PC-3 (cell line): ENCODE results near the gene NFIC. TPM values are rescaled to one million over a fixed set of nuclear protein-coding genes. Genes with fewer than 3 reads are reported as not detected.
"Not testable (repeated sequence)": the region's sequence is repeated elsewhere in the genome, so short reads cannot be mapped to it uniquely, and the experiment has no call there.

Experiments used
- ATAC-seq: fragments of 200-7000 bp; cut with Tn5 transposase; 2 replicates; pipeline ENCODE4 v1.9.1; 2020; ENCODE audit warnings: mild to moderate bottlenecking, moderate library complexity
- BruUV-seq: library from RNA; stranded (reverse); fragments of 400-500 nt; replicated peaks from 2 replicates; lab custom pipeline; 2021; lab: Mats Ljungman, UMichigan
- CTCF ChIA-PET: fragments of 300-600 bp; sonication (Branson Sonifier 250); formaldehyde crosslinking; loops from one replicate; lab custom pipeline; 2022; ENCODE audit warnings: antibody characterized with exemption; lab: Charles Lee
- POLR2A ChIA-PET: fragments of 300-600 bp; sonication (Branson Sonifier 250); formaldehyde crosslinking; loops from one replicate; lab custom pipeline; 2022; ENCODE audit warnings: antibody characterized with exemption; ENCODE audit not compliant: unreplicated experiment; lab: Charles Lee
- DNase-seq: peaks from one replicate; pipeline ENCODE4 v3.0.0-alpha.2; 2015
- H2AFZ ChIP-seq: fragments of 300-600 bp; sonication (generic); 2 replicates; pipeline ENCODE4 v1.6.0; 2016; ENCODE audit warnings: antibody characterized with exemption, low read length
- H3F3A ChIP-seq: fragments of 300-600 bp; sonication (generic); one replicate; pipeline ENCODE4 v1.6.0; 2017; ENCODE audit warnings: antibody characterized with exemption, low read length, control low read depth, mild to moderate bottlenecking; ENCODE audit not compliant: unreplicated experiment
- H3K27ac ChIP-seq: fragments of 300-600 bp; sonication (generic); 2 replicates; pipeline ENCODE4 v1.5.1; 2016; ENCODE audit warnings: mild to moderate bottlenecking, low read length
- H3K27me3 ChIP-seq: fragments of 300-600 bp; sonication (generic); 2 replicates; pipeline ENCODE4 v1.6.1; 2016; ENCODE audit warnings: low read length, mixed read lengths
- H3K36me3 ChIP-seq: fragments of 300-600 bp; sonication (generic); 2 replicates; pipeline ENCODE4 v1.6.1; 2016; ENCODE audit warnings: low read depth, mixed run types, low read length, mixed read lengths
- H3K4me1 ChIP-seq: fragments of 300-600 bp; sonication (generic); 2 replicates; pipeline ENCODE4 v1.5.1; 2016; ENCODE audit warnings: low read length; ENCODE audit not compliant: insufficient read depth
- H3K4me2 ChIP-seq: fragments of 300-600 bp; sonication (generic); 2 replicates; pipeline ENCODE4 v1.6.0; 2016; ENCODE audit warnings: low read length
- H3K4me3 ChIP-seq: fragments of 300-600 bp; sonication (generic); 2 replicates; pipeline ENCODE4 v1.5.1; 2016; ENCODE audit warnings: mild to moderate bottlenecking, low read length, mixed read lengths
- H3K79me2 ChIP-seq: fragments of 300-600 bp; sonication (generic); 2 replicates; pipeline ENCODE4 v1.6.1; 2017; ENCODE audit warnings: low read length, mixed read lengths
- H3K9ac ChIP-seq: fragments of 300-600 bp; sonication (generic); 2 replicates; pipeline ENCODE4 v1.6.0; 2016; ENCODE audit warnings: mild to moderate bottlenecking, low read length
- H3K9me2 ChIP-seq: fragments of 300-600 bp; sonication (generic); replicated peaks from 2 replicates; pipeline ENCODE4 v1.6.1; 2016; ENCODE audit warnings: mixed run types, low read length, mixed read lengths
- H3K9me3 ChIP-seq: fragments of 300-600 bp; sonication (generic); 2 replicates; pipeline ENCODE4 v1.6.1; 2016; ENCODE audit warnings: low read length, mixed read lengths
- H4K20me1 ChIP-seq: fragments of 300-600 bp; sonication (generic); 2 replicates; pipeline ENCODE4 v1.6.1; 2016; ENCODE audit warnings: low read length, mixed read lengths
- CTCF ChIP-seq: fragments of 300-600 bp; sonication (generic); conservative IDR thresholded peaks from 2 replicates; pipeline ENCODE4 v1.5.1; 2017; ENCODE audit warnings: antibody characterized with exemption, low read depth, mild to moderate bottlenecking, low read length
- EZH2 ChIP-seq: fragments of 300-600 bp; sonication (generic); IDR thresholded peaks from one replicate; pipeline ENCODE4 v1.6.1; 2017; ENCODE audit warnings: antibody characterized with exemption, mild to moderate bottlenecking, low read length; ENCODE audit not compliant: unreplicated experiment
- EZH2phosphoT487 ChIP-seq: fragments of 300-600 bp; sonication (generic); IDR thresholded peaks from 2 replicates; pipeline ENCODE4 v1.6.1; 2018; ENCODE audit warnings: mild to moderate bottlenecking, antibody characterized with exemption, low read length, borderline replicate concordance
- intact Hi-C: fragments of 100-400 bp; cut with micrococcal nuclease; formaldehyde crosslinking; loops from 2 replicates; pipeline ENCODE4 v1.9.0; 2023
- total RNA-seq: library from RNA; depleted of rRNA; stranded (reverse); fragments of >200 nt; gene quantifications from 2 replicates; pipeline ENCODE4 v1.2.3, GENCODE V29; 2014

NFIC gene
- total RNA-seq, 1 experiment from 2014 or later = 31.7 TPM

DNA sequence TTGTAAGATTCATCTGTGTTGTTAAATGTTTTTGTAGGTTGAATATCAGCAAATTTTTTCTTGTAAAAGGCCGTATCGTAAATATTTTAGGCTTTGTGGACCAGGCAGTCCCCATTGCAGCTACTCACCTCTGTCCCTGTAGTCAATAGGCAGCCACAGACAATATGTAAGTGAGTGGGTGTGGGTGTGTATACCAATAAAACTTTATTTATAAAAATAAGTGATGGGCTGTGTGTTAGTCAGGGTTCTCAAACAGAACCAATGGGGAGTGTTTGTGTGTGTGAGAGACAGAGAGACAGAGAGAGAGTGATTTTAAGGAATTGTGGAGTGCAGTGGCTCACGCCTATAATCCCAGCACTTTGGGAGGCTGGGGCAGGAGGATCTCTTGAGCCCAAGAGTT lies 37.6 kb upstream of the NFIC start:
- H3K4me2 ChIP-seq = no peak overlapping the region
- no peaks in the 10 kb centered on the region for H3K27me3 ChIP-seq
- DNase-seq (no peak), ATAC-seq (no peak)
- BruUV-seq = no TSS peak
- ChIA-PET POLR2A (no interaction called here), CTCF (no interaction called here)
- H3K9ac ChIP-seq = no peak overlapping the region
- no peak overlapping the region for H2AFZ ChIP-seq
- no peaks in the 10 kb centered on the region for H3K4me1 ChIP-seq
- H3K79me2 ChIP-seq = no peaks in the 10 kb centered on the region
- no peak overlapping the region for H3K4me3 ChIP-seq
- TF ChIP-seq EZH2 = no peak
- TF ChIP-seq EZH2phosphoT487 = no peak
- TF ChIP-seq CTCF = no peak
- H3F3A ChIP-seq = no peaks in the 10 kb centered on the region
- intact Hi-C loops = no loop called here
- no peaks in the 10 kb centered on the region for H3K9me3 ChIP-seq
- H3K9me2 ChIP-seq = no peaks in the 10 kb centered on the region
- no peak overlapping the region for H3K27ac ChIP-seq
- H3K36me3 ChIP-seq = no peaks in the 10 kb centered on the region
- no peaks in the 10 kb centered on the region for H4K20me1 ChIP-seq

- no peak overlapping the region for H3K27ac ChIP-seq
- no peaks in the 10 kb centered on the region for H3K27me3 ChIP-seq
- intact Hi-C loops = no loop called here
- no peak overlapping the region for H3K9ac ChIP-seq
- H3K9me3 ChIP-seq = no peaks in the 10 kb centered on the region
- CTCF ChIA-PET = no interaction called here
- DNase-seq (no peak), ATAC-seq (no peak)
- H2AFZ ChIP-seq = no peak overlapping the region
- H4K20me1 ChIP-seq = no peaks in the 10 kb centered on the region
- 0 out of 2 replicates have a peak, but pooled peaks cover under 1% of the 10 kb centered on the region for H3K4me1 ChIP-seq
- TF ChIP-seq CTCF = no peak
- H3K36me3 ChIP-seq = no peaks in the 10 kb centered on the region
- POLR2A ChIA-PET = no interaction called here
- H3K79me2 ChIP-seq = no peaks in the 10 kb centered on the region
- no peaks in the 10 kb centered on the region for H3F3A ChIP-seq
- BruUV-seq = no TSS peak
- H3K4me2 ChIP-seq = no peak overlapping the region
- H3K9me2 ChIP-seq = no peaks in the 10 kb centered on the region
- no peak overlapping the region for H3K4me3 ChIP-seq
Measured at GRCh38 chr19:3330047-3330446, 36.3 kb upstream of the NFIC start.

GRCh38 chr19:3332232-3332631 lies 34.2 kb upstream of the NFIC start:
- ATAC-seq, H3K36me3 ChIP-seq, H3K9me3 ChIP-seq, H3K9ac ChIP-seq, intact Hi-C loops, POLR2A ChIA-PET, H3F3A ChIP-seq, H3K79me2 ChIP-seq, H2AFZ ChIP-seq, H4K20me1 ChIP-seq, H3K4me3 ChIP-seq, DNase-seq, BruUV-seq, H3K27me3 ChIP-seq, H3K27ac ChIP-seq, H3K4me2 ChIP-seq, H3K9me2 ChIP-seq, CTCF ChIA-PET: not testable (repeated sequence)
- peaks cover 14% of the 10 kb centered on the region for H3K4me1 ChIP-seq
